ENCODE data around the gene HIPK2. TPM values are rescaled to one million over a fixed set of nuclear protein-coding genes. Genes with fewer than 3 reads are reported as not detected.
A peak's percentile ranks its signal among the peaks of the same experiment; 100 is the strongest.

The HIPK2 gene
- total RNA-seq, 1 donor from 2014 or later: 75.8 TPM

DNA sequence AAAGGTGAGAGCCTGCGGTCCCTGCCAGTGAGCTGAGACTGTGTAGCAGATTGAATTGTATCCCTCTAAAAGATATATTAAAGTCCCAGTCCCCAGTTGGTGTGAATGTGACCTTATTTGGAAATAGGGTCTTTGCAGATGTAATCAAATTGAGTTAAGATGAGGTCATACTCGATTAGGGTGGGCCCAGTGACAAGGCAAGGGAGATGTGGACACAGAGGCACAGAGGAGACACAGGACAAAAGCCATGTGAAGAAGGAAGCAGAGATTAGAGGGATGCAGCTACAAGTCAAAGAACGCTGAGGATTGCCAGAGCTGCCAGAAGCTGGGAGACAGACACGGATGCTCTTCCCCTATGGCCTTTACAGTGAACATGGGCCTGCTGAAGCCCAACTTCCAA lies 150.0 kb downstream of the HIPK2 start:
- no peak for TF ChIP-seq CTCF (IDR thresholded peaks at IDR 0.05; ENCODE audit: unreplicated experiment)
- Mint-ChIP-seq H3K4me3 (no peak overlapping the region), H3K4me1 (no peaks in the 10 kb centered on the region), H3K9me3 (no peaks in the 10 kb centered on the region), H3K27me3 (ENCODE audit: low read depth) (no peaks in the 10 kb centered on the region), H3K36me3 (peaks cover 68% of the 10 kb centered on the region), H3K27ac (no peak overlapping the region)
- no peak for DNase-seq (ENCODE audit: low spot score in 2 of 2, unreplicated experiment in 2 of 2)

DNA sequence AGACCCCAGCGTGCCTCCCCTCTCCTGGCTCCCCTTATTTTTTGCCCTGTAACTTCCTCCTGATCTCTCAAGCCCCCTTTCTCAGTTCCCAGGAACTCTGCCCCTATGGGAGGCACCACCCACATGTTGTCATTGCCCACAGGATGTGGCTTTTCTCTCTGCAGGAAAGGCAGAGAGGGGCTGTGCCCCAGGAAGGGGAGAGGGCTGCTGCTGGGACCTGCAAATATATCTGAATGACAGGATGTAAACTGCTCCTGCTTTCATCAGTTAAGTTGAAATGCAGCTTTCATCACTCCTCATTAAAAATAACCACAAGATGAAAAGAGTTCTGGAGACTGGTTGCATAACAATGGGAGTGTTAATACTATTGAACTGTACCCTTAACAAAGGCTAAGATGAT lies 151.0 kb downstream of the HIPK2 start:
- Mint-ChIP-seq H3K27ac (no peak overlapping the region), H3K36me3 (peaks cover 65% of the 10 kb centered on the region), H3K4me1 (no peaks in the 10 kb centered on the region), H3K9me3 (no peaks in the 10 kb centered on the region), H3K4me3 (no peak overlapping the region), H3K27me3 (ENCODE audit: low read depth) (no peaks in the 10 kb centered on the region)
- TF ChIP-seq CTCF (IDR thresholded peaks at IDR 0.05; ENCODE audit: unreplicated experiment): no peak
- no peak for DNase-seq (ENCODE audit: low spot score in 2 of 2, unreplicated experiment in 2 of 2)

DNA sequence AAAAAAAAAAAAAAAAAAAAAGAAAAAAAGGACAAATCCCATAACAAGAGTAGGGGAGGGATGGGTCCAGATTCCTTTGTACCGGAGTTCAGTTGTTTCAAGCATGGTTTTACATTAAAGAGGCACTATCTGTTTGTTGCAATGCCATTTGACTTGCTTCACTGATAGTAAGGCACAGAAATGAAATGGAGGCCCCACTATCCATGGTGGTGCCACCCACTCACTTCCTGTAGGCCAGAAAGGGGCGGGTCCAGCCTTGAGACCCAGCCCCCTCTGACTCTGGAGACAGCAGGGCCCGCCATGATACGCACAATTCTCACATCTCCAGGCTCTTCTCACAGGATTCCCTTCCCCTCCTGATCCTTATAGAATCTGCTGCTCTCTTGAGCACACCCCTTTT lies 154.3 kb downstream of the HIPK2 start:
- Mint-ChIP-seq H3K27me3 (ENCODE audit: low read depth) (no peaks in the 10 kb centered on the region), H3K4me3 (no peak overlapping the region), H3K36me3 (peaks cover 42% of the 10 kb centered on the region), H3K4me1 (no peaks in the 10 kb centered on the region), H3K9me3 (no peaks in the 10 kb centered on the region), H3K27ac (no peak overlapping the region)
- TF ChIP-seq CTCF (IDR thresholded peaks at IDR 0.05; ENCODE audit: unreplicated experiment): no peak
- no peak for DNase-seq (ENCODE audit: low spot score in 2 of 2, unreplicated experiment in 2 of 2)

DNA sequence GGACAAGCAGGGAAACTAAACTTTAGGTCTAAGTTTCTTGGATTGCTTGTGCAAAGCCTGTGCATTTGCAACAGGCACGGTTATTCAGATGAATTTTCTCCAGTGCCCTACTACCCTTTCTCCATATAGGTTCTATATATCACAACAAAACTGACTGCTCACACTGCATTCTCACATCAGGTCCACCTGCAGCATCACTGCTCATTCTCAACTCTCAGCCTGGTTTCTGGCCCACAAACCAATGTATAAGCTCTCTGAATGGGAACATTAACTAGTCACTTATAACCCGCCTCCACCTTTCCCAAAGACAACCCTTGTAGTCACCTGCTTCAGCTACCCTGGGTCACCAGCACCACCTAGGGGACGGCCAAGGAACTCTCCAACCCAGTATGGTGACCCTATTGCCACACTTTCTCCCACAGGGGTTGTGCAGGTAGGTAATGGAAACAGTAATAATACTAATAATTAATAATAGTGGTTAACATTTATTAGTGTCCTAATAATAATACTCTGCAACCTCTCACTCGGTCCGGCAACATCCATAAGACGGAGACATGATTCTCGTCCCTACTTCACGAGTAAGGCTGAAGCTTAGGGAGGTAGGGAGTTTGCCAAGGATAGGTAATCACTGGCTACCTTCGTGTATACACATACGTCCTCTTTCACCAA lies 157.0 kb downstream of the HIPK2 start:
- H3K4me3 Mint-ChIP-seq: no peak overlapping the region
- H3K27me3 Mint-ChIP-seq (ENCODE audit: low read depth): no peaks in the 10 kb centered on the region
- H3K4me1 Mint-ChIP-seq: no peaks in the 10 kb centered on the region
- H3K9me3 Mint-ChIP-seq: no peaks in the 10 kb centered on the region
- no peak overlapping the region for H3K27ac Mint-ChIP-seq
- peaks cover 40% of the 10 kb centered on the region for H3K36me3 Mint-ChIP-seq
- DNase-seq (ENCODE audit: low spot score in 2 of 2, unreplicated experiment in 2 of 2): peak in 1 of 2 experiments; percentile 60
- peak; percentile 75 for TF ChIP-seq CTCF (IDR thresholded peaks at IDR 0.05; ENCODE audit: unreplicated experiment)

DNA sequence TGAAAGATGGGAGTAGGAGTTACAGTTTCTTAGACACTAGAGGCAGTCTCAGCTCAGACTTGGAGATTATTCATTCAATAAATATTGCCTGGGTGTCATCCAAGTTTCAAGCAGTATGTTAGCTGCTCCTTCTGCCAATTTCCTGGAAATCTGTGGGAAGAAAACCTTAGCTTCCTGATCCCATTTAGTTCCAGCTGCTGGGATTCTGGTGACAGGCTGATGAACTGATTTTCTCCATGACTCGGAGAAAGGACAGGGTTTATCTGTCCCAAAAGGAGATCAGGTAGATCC lies 158.5 kb downstream of the HIPK2 start:
- Mint-ChIP-seq H3K9me3 (no peaks in the 10 kb centered on the region), H3K4me3 (no peak overlapping the region), H3K27ac (no peak overlapping the region), H3K4me1 (no peaks in the 10 kb centered on the region), H3K36me3 (peaks cover 26% of the 10 kb centered on the region), H3K27me3 (ENCODE audit: low read depth) (no peaks in the 10 kb centered on the region)
- no peak for DNase-seq (ENCODE audit: low spot score in 2 of 2, unreplicated experiment in 2 of 2)
- no peak for TF ChIP-seq CTCF (IDR thresholded peaks at IDR 0.05; ENCODE audit: unreplicated experiment)

Data from mesothelial cell of epicardium (in vitro differentiated cells).